Thyroid gland (tissue), 4 donors: ENCODE measurements around the gene FHIT. TPM values are rescaled to one million over a fixed set of nuclear protein-coding genes. Genes with fewer than 3 reads are reported as not detected.

Experiments
- DNase-seq, 2 donors: peaks; one replicate each; pipeline ENCODE4 v3.0.0-alpha.2; 2019
- H3K27ac ChIP-seq, 3 donors: fragments of 200-600 bp; sonication (generic); 1 replicate in 2 of 3; 2 replicates in 1 of 3; pipeline ENCODE4 v1.5.1; 2016 to 2019; ENCODE audit warnings: mild to moderate bottlenecking in 1 of 3, moderate library complexity in 1 of 3
- H3K27me3 ChIP-seq: fragments of 200-600 bp; sonication (generic); one replicate; pipeline ENCODE4 v1.5.1; 2019
- H3K36me3 ChIP-seq, 2 donors: fragments of 200-600 bp; sonication (generic); one replicate each; pipeline ENCODE4 v1.5.1; 2016 to 2019
- H3K4me1 ChIP-seq, 2 donors: fragments of 200-600 bp; sonication (generic); one replicate each; pipeline ENCODE4 v1.5.1; 2017 to 2019
- H3K4me3 ChIP-seq, 3 donors: fragments of 200-600 bp; sonication (generic); replicated peaks in 1 of 3; 1 replicate in 2 of 3; 2 replicates in 1 of 3; pipeline ENCODE4 v1.5.1; 2016; ENCODE audit warnings: mild to moderate bottlenecking in 1 of 3
- H3K9me3 ChIP-seq: fragments of 200-600 bp; sonication (generic); one replicate; pipeline ENCODE4 v1.5.1; 2017
- CTCF ChIP-seq, 6 experiments: fragments of 200-600 bp in 3 of 6; fragments of 450-650 bp in 3 of 6; sonication (generic) in 3 of 6; IDR thresholded peaks; one replicate each; pipeline ENCODE4 v1.5.1; 2016 to 2019; ENCODE audit warnings: antibody characterized with exemption in 6 of 6, mild to moderate bottlenecking in 2 of 6, inconsistent platforms in 1 of 6, moderate library complexity in 1 of 6
- POLR2A ChIP-seq, 2 donors: fragments of 450-650 bp; IDR thresholded peaks; one replicate each; pipeline ENCODE4 v1.6.1; 2017; ENCODE audit warnings: antibody characterized with exemption in 2 of 2, mild to moderate bottlenecking in 2 of 2, moderate library complexity in 1 of 2
- WGBS, 2 donors: methylation state at CpG; one replicate each; pipeline ENCODE4 v1.1.5; 2017; 5-methylcytosine and 5-hydroxymethylcytosine counted together
- intact Hi-C: fragments of 100-400 bp; cut with DNase I; formaldehyde crosslinking; loops from one replicate; pipeline ENCODE4 v1.15.1; 2023
- total RNA-seq, 4 donors: library from RNA; depleted of rRNA; stranded (reverse); fragments of >200 nt; gene quantifications; one replicate each; pipeline ENCODE4 v1.2.3, GENCODE V29; 2016

FHIT gene
- total RNA-seq, 4 donors from 2014 or later: 12.2 to 18.9 (median 16.2) TPM

- TF ChIP-seq POLR2A (IDR thresholded peaks at IDR 0.05): no peak
- TF ChIP-seq CTCF (IDR thresholded peaks at IDR 0.05): no peak
- WGBS, 2 donors: 71 to 77% methylated on average over 8 of the region's 8 CpGs
- Histone ChIP-seq H3K4me1 (no peaks in the 10 kb centered on the region), H3K9me3 (no peaks in the 10 kb centered on the region), H3K27me3 (no peaks in the 10 kb centered on the region), H3K4me3 (no peak overlapping the region), H3K27ac (no peak overlapping the region), H3K36me3 (no peaks in the 10 kb centered on the region)
- DNase-seq: no peak
- intact Hi-C loops: no loop called here
Measured at GRCh38 chr3:59873576-59874230, 1377.5 kb downstream of the FHIT start.

GRCh38 chr3:59872128-59872527 lies 1379.1 kb downstream of the FHIT start:
- no peaks in the 10 kb centered on the region for H3K36me3 ChIP-seq
- no peak overlapping the region for H3K27ac ChIP-seq
- H3K27me3 ChIP-seq: no peaks in the 10 kb centered on the region
- H3K4me1 ChIP-seq: no peaks in the 10 kb centered on the region
- H3K9me3 ChIP-seq: no peaks in the 10 kb centered on the region
- DNase-seq: no peak
- 69 to 73% methylated on average over 3 of the region's 3 CpGs for WGBS, 2 donors
- H3K4me3 ChIP-seq: no peak overlapping the region
- intact Hi-C loops: no loop called here
- TF ChIP-seq CTCF (IDR thresholded peaks at IDR 0.05): no peak
- TF ChIP-seq POLR2A (IDR thresholded peaks at IDR 0.05): no peak

GRCh38 chr3:59867185-59868002 lies 1383.9 kb downstream of the FHIT start:
- TF ChIP-seq CTCF (IDR thresholded peaks at IDR 0.05) (no peak), POLR2A (IDR thresholded peaks at IDR 0.05) (no peak)
- no peaks in the 10 kb centered on the region for H3K4me1 ChIP-seq
- no peaks in the 10 kb centered on the region for H3K9me3 ChIP-seq
- no peaks in the 10 kb centered on the region for H3K36me3 ChIP-seq
- intact Hi-C loops: no loop called here
- H3K27ac ChIP-seq: no peak overlapping the region
- no peak for DNase-seq
- H3K4me3 ChIP-seq: no peak overlapping the region
- WGBS, 2 donors: 80 to 91% methylated on average over 3 of the region's 3 CpGs
- H3K27me3 ChIP-seq: no peaks in the 10 kb centered on the region

GRCh38 chr3:59866076-59866475 lies 1385.2 kb downstream of the FHIT start:
- Histone ChIP-seq H3K4me1 (no peaks in the 10 kb centered on the region), H3K27me3 (no peaks in the 10 kb centered on the region), H3K4me3 (no peak overlapping the region), H3K9me3 (no peaks in the 10 kb centered on the region), H3K36me3 (no peaks in the 10 kb centered on the region), H3K27ac (no peak overlapping the region)
- 76 to 84% methylated on average over 5 of the region's 5 CpGs for WGBS, 2 donors
- no peak for DNase-seq
- TF ChIP-seq CTCF (IDR thresholded peaks at IDR 0.05): no peak
- no peak for TF ChIP-seq POLR2A (IDR thresholded peaks at IDR 0.05)
- intact Hi-C loops: no loop called here

GRCh38 chr3:59865351-59865750 lies 1385.9 kb downstream of the FHIT start:
- H3K4me1 ChIP-seq: no peaks in the 10 kb centered on the region
- intact Hi-C loops: no loop called here
- H3K27me3 ChIP-seq: no peaks in the 10 kb centered on the region
- H3K27ac ChIP-seq: no peak overlapping the region
- TF ChIP-seq CTCF (IDR thresholded peaks at IDR 0.05): no peak
- TF ChIP-seq POLR2A (IDR thresholded peaks at IDR 0.05): no peak
- 83 to 84% methylated on average over 4 of the region's 4 CpGs for WGBS, 2 donors
- no peak for DNase-seq
- no peaks in the 10 kb centered on the region for H3K36me3 ChIP-seq
- H3K4me3 ChIP-seq: no peak overlapping the region
- no peaks in the 10 kb centered on the region for H3K9me3 ChIP-seq
